ENCODE measurements around the gene KIFC3.
"Not testable (repeated sequence)": the region's sequence is repeated elsewhere in the genome, so short reads cannot be mapped to it uniquely, and the experiment has no call there.

KIFC3 gene

GRCh38 chr16:57791195-57791892, 10.9 kb downstream of the KIFC3 start:
- Mint-ChIP-seq H3K36me3 (ENCODE audit: low read depth) (no peaks in the 10 kb centered on the region), H3K4me1 (ENCODE audit: low read depth) (no peaks in the 10 kb centered on the region), H3K4me3 (no peak overlapping the region), H3K27ac (no peak overlapping the region), H3K27me3 (ENCODE audit: low read depth) (peaks cover 3% of the 10 kb centered on the region), H3K9me3 (no peaks in the 10 kb centered on the region)

- no peaks in the 10 kb centered on the region for H3K9me3 Mint-ChIP-seq
- H3K36me3 Mint-ChIP-seq (ENCODE audit: low read depth) = no peaks in the 10 kb centered on the region
- H3K4me3 Mint-ChIP-seq = no peak overlapping the region
- no peak overlapping the region for H3K27ac Mint-ChIP-seq
- no peaks in the 10 kb centered on the region for H3K4me1 Mint-ChIP-seq (ENCODE audit: low read depth)
- peaks cover 3% of the 10 kb centered on the region for H3K27me3 Mint-ChIP-seq (ENCODE audit: low read depth)
Observed at GRCh38 chr16:57788951-57789350, 13.3 kb downstream of the KIFC3 start.

GRCh38 chr16:57788252-57788841, 13.9 kb downstream of the KIFC3 start:
- H3K27ac Mint-ChIP-seq = no peak overlapping the region
- no peaks in the 10 kb centered on the region for H3K4me1 Mint-ChIP-seq (ENCODE audit: low read depth)

GRCh38 chr16:57787519-57787905, 14.8 kb downstream of the KIFC3 start:
- no peak overlapping the region for H3K4me3 Mint-ChIP-seq
- no peaks in the 10 kb centered on the region for H3K4me1 Mint-ChIP-seq (ENCODE audit: low read depth)
- peaks cover 3% of the 10 kb centered on the region for H3K27me3 Mint-ChIP-seq (ENCODE audit: low read depth)
- H3K9me3 Mint-ChIP-seq = no peaks in the 10 kb centered on the region
- no peak overlapping the region for H3K27ac Mint-ChIP-seq
- no peaks in the 10 kb centered on the region for H3K36me3 Mint-ChIP-seq (ENCODE audit: low read depth)

More at GRCh38 chr16:57788252-57788841, 13.9 kb downstream of the KIFC3 start:
- no peaks in the 10 kb centered on the region for H3K9me3 Mint-ChIP-seq
- no peaks in the 10 kb centered on the region for H3K36me3 Mint-ChIP-seq (ENCODE audit: low read depth)
- H3K4me3 Mint-ChIP-seq = no peak overlapping the region
- H3K27me3 Mint-ChIP-seq (ENCODE audit: low read depth) = peaks cover 3% of the 10 kb centered on the region

GRCh38 chr16:57786632-57787518, 15.4 kb downstream of the KIFC3 start:
- Mint-ChIP-seq H3K4me3 (no peak overlapping the region), H3K9me3 (no peaks in the 10 kb centered on the region), H3K36me3 (ENCODE audit: low read depth) (no peaks in the 10 kb centered on the region), H3K27ac (no peak overlapping the region), H3K4me1 (ENCODE audit: low read depth) (no peaks in the 10 kb centered on the region), H3K27me3 (ENCODE audit: low read depth) (no peaks in the 10 kb centered on the region)

- Mint-ChIP-seq H3K27ac (no peak overlapping the region), H3K4me3 (no peak overlapping the region), H3K4me1 (ENCODE audit: low read depth) (no peaks in the 10 kb centered on the region), H3K27me3 (ENCODE audit: low read depth) (no peaks in the 10 kb centered on the region), H3K9me3 (no peaks in the 10 kb centered on the region), H3K36me3 (ENCODE audit: low read depth) (no peaks in the 10 kb centered on the region)
Observed at GRCh38 chr16:57785924-57786323, 16.4 kb downstream of the KIFC3 start.

- no peaks in the 10 kb centered on the region for H3K4me1 Mint-ChIP-seq (ENCODE audit: low read depth)
- H3K9me3 Mint-ChIP-seq = no peaks in the 10 kb centered on the region
- H3K36me3 Mint-ChIP-seq (ENCODE audit: low read depth) = no peaks in the 10 kb centered on the region
- no peaks in the 10 kb centered on the region for H3K27me3 Mint-ChIP-seq (ENCODE audit: low read depth)
- H3K27ac Mint-ChIP-seq = no peak overlapping the region
- H3K4me3 Mint-ChIP-seq = no peak overlapping the region
Observed at GRCh38 chr16:57785385-57785784, 16.9 kb downstream of the KIFC3 start.

- Mint-ChIP-seq H3K27ac (no peak overlapping the region), H3K4me3 (no peak overlapping the region), H3K9me3 (no peaks in the 10 kb centered on the region), H3K4me1 (ENCODE audit: low read depth) (no peaks in the 10 kb centered on the region), H3K27me3 (ENCODE audit: low read depth) (no peaks in the 10 kb centered on the region), H3K36me3 (ENCODE audit: low read depth) (no peaks in the 10 kb centered on the region)
Observed at GRCh38 chr16:57784334-57784733, 18.0 kb downstream of the KIFC3 start.

- Mint-ChIP-seq H3K36me3 (ENCODE audit: low read depth) (no peaks in the 10 kb centered on the region), H3K27ac (no peak overlapping the region), H3K27me3 (ENCODE audit: low read depth) (peaks cover 3% of the 10 kb centered on the region), H3K9me3 (no peaks in the 10 kb centered on the region), H3K4me3 (no peak overlapping the region), H3K4me1 (ENCODE audit: low read depth) (no peaks in the 10 kb centered on the region)
Observed at GRCh38 chr16:57783883-57784282, 18.4 kb downstream of the KIFC3 start.

- no peaks in the 10 kb centered on the region for H3K9me3 Mint-ChIP-seq
- no peaks in the 10 kb centered on the region for H3K36me3 Mint-ChIP-seq (ENCODE audit: low read depth)
- H3K4me1 Mint-ChIP-seq (ENCODE audit: low read depth) = no peaks in the 10 kb centered on the region
- no peak overlapping the region for H3K27ac Mint-ChIP-seq
- H3K27me3 Mint-ChIP-seq (ENCODE audit: low read depth) = peaks cover 3% of the 10 kb centered on the region
- H3K4me3 Mint-ChIP-seq = no peak overlapping the region
Observed at GRCh38 chr16:57783116-57783515, 19.2 kb downstream of the KIFC3 start.

- not testable (repeated sequence) for H3K9me3 Mint-ChIP-seq; H3K4me3 Mint-ChIP-seq; H3K4me1 Mint-ChIP-seq (ENCODE audit: low read depth); H3K36me3 Mint-ChIP-seq (ENCODE audit: low read depth); H3K27me3 Mint-ChIP-seq (ENCODE audit: low read depth); H3K27ac Mint-ChIP-seq
Observed at GRCh38 chr16:57782607-57783055, 19.7 kb downstream of the KIFC3 start.

- H3K9me3 Mint-ChIP-seq = no peaks in the 10 kb centered on the region
- no peak overlapping the region for H3K4me3 Mint-ChIP-seq
- H3K27ac Mint-ChIP-seq = no peak overlapping the region
- no peaks in the 10 kb centered on the region for H3K4me1 Mint-ChIP-seq (ENCODE audit: low read depth)
- H3K36me3 Mint-ChIP-seq (ENCODE audit: low read depth) = no peaks in the 10 kb centered on the region
- peaks cover 3% of the 10 kb centered on the region for H3K27me3 Mint-ChIP-seq (ENCODE audit: low read depth)
Observed at GRCh38 chr16:57781741-57782606, 20.3 kb downstream of the KIFC3 start.

- Mint-ChIP-seq H3K9me3 (no peaks in the 10 kb centered on the region), H3K36me3 (ENCODE audit: low read depth) (no peaks in the 10 kb centered on the region), H3K27me3 (ENCODE audit: low read depth) (peaks cover 3% of the 10 kb centered on the region), H3K4me1 (ENCODE audit: low read depth) (no peaks in the 10 kb centered on the region), H3K4me3 (no peak overlapping the region), H3K27ac (no peak overlapping the region)
Observed at GRCh38 chr16:57781349-57781740, 20.9 kb downstream of the KIFC3 start.

GRCh38 chr16:57779836-57780235, 22.5 kb downstream of the KIFC3 start:
- H3K27ac Mint-ChIP-seq; H3K9me3 Mint-ChIP-seq; H3K4me1 Mint-ChIP-seq (ENCODE audit: low read depth); H3K36me3 Mint-ChIP-seq (ENCODE audit: low read depth); H3K4me3 Mint-ChIP-seq; H3K27me3 Mint-ChIP-seq (ENCODE audit: low read depth): not testable (repeated sequence)
